GM23338 (cell line): ENCODE data around the gene IRF2BP2. TPM values are rescaled to one million over a fixed set of nuclear protein-coding genes. Genes with fewer than 3 reads are reported as not detected.

Experiments used
- ATAC-seq: fragments of 200-7000 bp; cut with Tn5 transposase; 3 replicates; pipeline ENCODE4 v1.9.1; 2020
- DNase-seq: peaks from one replicate; pipeline ENCODE4 v3.0.0-alpha.2; 2015; ENCODE audit warnings: low spot score
- H2AFZ ChIP-seq: fragments of 200-600 bp; sonication (generic); 2 replicates; pipeline ENCODE4 v1.8.0; 2016; ENCODE audit warnings: antibody characterized with exemption, mild to moderate bottlenecking, moderate library complexity
- H3F3A ChIP-seq: fragments of 200-600 bp; sonication (generic); replicated peaks from 2 replicates; pipeline ENCODE4 v1.8.0; 2017; ENCODE audit warnings: antibody characterized with exemption, mixed run types, low read depth
- H3K27ac ChIP-seq: fragments of 200-600 bp; sonication (generic); 2 replicates; pipeline ENCODE4 v1.6.1; 2016; ENCODE audit warnings: low read depth
- H3K27me3 ChIP-seq: fragments of 200-600 bp; sonication (generic); 2 replicates; pipeline ENCODE4 v1.8.0; 2016; ENCODE audit warnings: mild to moderate bottlenecking, mixed run types, moderate library complexity; ENCODE audit not compliant: insufficient read depth
- H3K36me3 ChIP-seq: fragments of 200-600 bp; sonication (generic); 2 replicates; pipeline ENCODE4 v1.8.0; 2016; ENCODE audit warnings: mild to moderate bottlenecking; ENCODE audit not compliant: insufficient read depth
- H3K4me1 ChIP-seq: fragments of 200-600 bp; sonication (generic); 2 replicates; pipeline ENCODE4 v1.8.0; 2016; ENCODE audit warnings: mild to moderate bottlenecking, moderate library complexity; ENCODE audit not compliant: insufficient read depth
- H3K4me2 ChIP-seq: fragments of 200-600 bp; sonication (generic); 2 replicates; pipeline ENCODE4 v1.7.1; 2017; ENCODE audit warnings: mixed run types
- H3K4me3 ChIP-seq: fragments of 200-600 bp; sonication (generic); 2 replicates; pipeline ENCODE4 v1.6.1; 2016; ENCODE audit warnings: mixed run types
- H3K79me2 ChIP-seq: fragments of 200-600 bp; sonication (generic); replicated peaks from 2 replicates; pipeline ENCODE4 v1.8.0; 2017; ENCODE audit warnings: mild to moderate bottlenecking; ENCODE audit not compliant: insufficient read depth
- H3K9me2 ChIP-seq: fragments of 200-600 bp; sonication (generic); 2 replicates; pipeline ENCODE4 v1.8.0; 2017; ENCODE audit not compliant: insufficient read depth
- H4K20me1 ChIP-seq: fragments of 200-600 bp; sonication (generic); replicated peaks from 2 replicates; pipeline ENCODE4 v1.8.0; 2017; ENCODE audit warnings: mild to moderate bottlenecking; ENCODE audit not compliant: insufficient read depth
- H3K27ac Mint-ChIP-seq: 2 replicates; pipeline ENCODE4 v1.8.0; 2020; ENCODE audit warnings: inconsistent platforms, mild to moderate bottlenecking, moderate library complexity, mixed read lengths
- H3K27me3 Mint-ChIP-seq: 3 replicates; pipeline ENCODE4 v1.8.0; 2022; ENCODE audit warnings: low read depth, mild to moderate bottlenecking, moderate library complexity, mixed read lengths, inconsistent platforms; ENCODE audit not compliant: insufficient read depth, poor library complexity
- H3K36me3 Mint-ChIP-seq: 3 replicates; pipeline ENCODE4 v1.8.0; 2021; ENCODE audit warnings: low read depth, mild to moderate bottlenecking, inconsistent platforms, moderate library complexity, mixed read lengths
- H3K4me1 Mint-ChIP-seq: 3 replicates; pipeline ENCODE4 v1.8.0; 2020; ENCODE audit warnings: mild to moderate bottlenecking, inconsistent platforms, mixed read lengths
- H3K4me3 Mint-ChIP-seq: 3 replicates; pipeline ENCODE4 v1.8.0; 2021; ENCODE audit warnings: moderate library complexity, mild to moderate bottlenecking, inconsistent platforms, mixed read lengths
- H3K9me3 Mint-ChIP-seq: 3 replicates; pipeline ENCODE4 v1.8.0; 2020; ENCODE audit warnings: moderate library complexity, mild to moderate bottlenecking, inconsistent platforms, mixed read lengths
- CREB1 ChIP-seq: fragments of 250-450 bp; sonication (Bioruptor Pico); IDR thresholded peaks from 2 replicates; pipeline ENCODE4 v1.5.0; 2020; ENCODE audit warnings: low read depth, mild to moderate bottlenecking, moderate library complexity
- CTCF ChIP-seq, 2 experiments: fragments of 200-600 bp in 1 of 2; sonication (generic) in 1 of 2; conservative IDR thresholded peaks; 2 replicates each; pipeline versions ENCODE4 v1.5.1 to v1.6.1; 2016 to 2017; ENCODE audit warnings: antibody characterized with exemption in 2 of 2, low read depth in 2 of 2, mild to moderate bottlenecking in 2 of 2, moderate library complexity in 1 of 2
- ETS1 ChIP-seq: IDR thresholded peaks from 2 replicates; pipeline ENCODE4 v1.6.1; 2016; ENCODE audit warnings: antibody characterized with exemption
- EZH2 ChIP-seq: fragments of 200-600 bp; sonication (generic); IDR thresholded peaks from one replicate; pipeline ENCODE4 v1.8.0; 2017; ENCODE audit warnings: antibody characterized with exemption, mild to moderate bottlenecking, low read depth; ENCODE audit not compliant: unreplicated experiment
- EZH2phosphoT487 ChIP-seq: fragments of 200-600 bp; sonication (generic); IDR thresholded peaks from one replicate; pipeline ENCODE4 v1.8.1; 2018; ENCODE audit warnings: antibody characterized with exemption; ENCODE audit not compliant: unreplicated experiment
- JUNB ChIP-seq: IDR thresholded peaks from one replicate; pipeline ENCODE4 v1.6.1; 2016; ENCODE audit warnings: antibody characterized with exemption; ENCODE audit not compliant: unreplicated experiment
- NANOG ChIP-seq: IDR thresholded peaks from 2 replicates; pipeline ENCODE4 v1.6.1; 2016; ENCODE audit warnings: antibody characterized with exemption, borderline replicate concordance
- POLR2AphosphoS5 ChIP-seq: IDR thresholded peaks from 2 replicates; pipeline ENCODE4 v1.6.1; 2016; ENCODE audit warnings: antibody characterized with exemption, low read depth
- STAT1 ChIP-seq: IDR thresholded peaks from one replicate; pipeline ENCODE4 v1.6.1; 2016; ENCODE audit warnings: antibody characterized with exemption; ENCODE audit not compliant: unreplicated experiment
- ZNF114 ChIP-seq: fragments of 250-450 bp; sonication (Bioruptor Pico); IDR thresholded peaks from 2 replicates; pipeline ENCODE4 v1.5.0; 2020; ENCODE audit warnings: mild to moderate bottlenecking, moderate library complexity
- ZNF331 ChIP-seq: fragments of 250-450 bp; sonication (Bioruptor Pico); IDR thresholded peaks from 2 replicates; pipeline ENCODE4 v1.5.0; 2020; ENCODE audit warnings: low read depth, mild to moderate bottlenecking, moderate library complexity
- ZNF462 ChIP-seq: fragments of 250-450 bp; sonication (Bioruptor Pico); IDR thresholded peaks from 2 replicates; pipeline ENCODE4 v1.5.0; 2020; ENCODE audit warnings: mild to moderate bottlenecking, moderate library complexity
- polyA plus RNA-seq: library from polyadenylated mRNA; unstranded; fragments of >200 nt; fragmentation: Nextera tagmentation; extraction: Ambion mirVana; gene quantifications from 2 replicates; pipeline ENCODE4 v1.2.1, GENCODE V29; 2016
- total RNA-seq: library from RNA; depleted of rRNA; stranded (reverse); fragments of >200 nt; shearing (Covaris generic); gene quantifications from 2 replicates; pipeline ENCODE4 v1.2.3, GENCODE V29; 2014

IRF2BP2 gene
- total and polyA plus RNA-seq, 2 experiments from 2014 or later, result 19.4 to 62.4 TPM

- TF ChIP-seq POLR2AphosphoS5, result no peak
Observed at GRCh38 chr1:234556245-234556943, 53.6 kb downstream of the IRF2BP2 start (continued).

- peaks cover 9% of the 10 kb centered on the region for H3K27me3 Mint-ChIP-seq
- H2AFZ ChIP-seq, result no peak overlapping the region
- H4K20me1 ChIP-seq, result no peaks in the 10 kb centered on the region
- H3K4me2 ChIP-seq, result no peak overlapping the region
- H3K9me3 Mint-ChIP-seq, result no peaks in the 10 kb centered on the region
- H3K4me1 ChIP-seq, result no peaks in the 10 kb centered on the region
- no peaks in the 10 kb centered on the region for H3K36me3 ChIP-seq
- no peaks in the 10 kb centered on the region for H3K36me3 Mint-ChIP-seq
- H3K79me2 ChIP-seq, result no peaks in the 10 kb centered on the region
- H3K4me3 Mint-ChIP-seq, result no peak overlapping the region
- H3K27me3 ChIP-seq, result no peaks in the 10 kb centered on the region
- H3F3A ChIP-seq, result no peaks in the 10 kb centered on the region
- no peak overlapping the region for H3K27ac ChIP-seq
- no peak for DNase-seq
- TF ChIP-seq STAT1 (no peak), ZNF462 (CRISPR knock-in tag) (no peak), EZH2 (no peak), ZNF114 (CRISPR knock-in tag) (no peak), JUNB (no peak), NANOG (no peak), POLR2AphosphoS5 (no peak), ZNF331 (CRISPR knock-in tag) (no peak), CREB1 (no peak), ETS1 (no peak), EZH2phosphoT487 (no peak), CTCF (conservative IDR thresholded peaks at IDR 0.05; ENCODE audit: low read depth in 2 of 2) (no peak)
- no peaks in the 10 kb centered on the region for H3K9me2 ChIP-seq
- no peak overlapping the region for H3K4me3 ChIP-seq
- peaks cover 11% of the 10 kb centered on the region; the same call in 2 of the 3 replicates for H3K4me1 Mint-ChIP-seq
- ATAC-seq, result no peak
- H3K27ac Mint-ChIP-seq, result no peak overlapping the region
Observed at GRCh38 chr1:234555390-234556024, 54.5 kb downstream of the IRF2BP2 start.
